Fibroblast of skin of right quadriceps (primary cell): ENCODE data around the gene LAPTM5.
"Not testable (repeated sequence)": the region's sequence is repeated elsewhere in the genome, so short reads cannot be mapped to it uniquely, and the experiment has no call there.

Source experiments
- DNase-seq: peaks from one replicate; pipeline ENCODE4 v3.0.0-alpha.2; 2013

Gene LAPTM5

GRCh38 chr1:30768830-30769718 is 11.5 kb upstream of the LAPTM5 start:
- no peak for DNase-seq

DNA sequence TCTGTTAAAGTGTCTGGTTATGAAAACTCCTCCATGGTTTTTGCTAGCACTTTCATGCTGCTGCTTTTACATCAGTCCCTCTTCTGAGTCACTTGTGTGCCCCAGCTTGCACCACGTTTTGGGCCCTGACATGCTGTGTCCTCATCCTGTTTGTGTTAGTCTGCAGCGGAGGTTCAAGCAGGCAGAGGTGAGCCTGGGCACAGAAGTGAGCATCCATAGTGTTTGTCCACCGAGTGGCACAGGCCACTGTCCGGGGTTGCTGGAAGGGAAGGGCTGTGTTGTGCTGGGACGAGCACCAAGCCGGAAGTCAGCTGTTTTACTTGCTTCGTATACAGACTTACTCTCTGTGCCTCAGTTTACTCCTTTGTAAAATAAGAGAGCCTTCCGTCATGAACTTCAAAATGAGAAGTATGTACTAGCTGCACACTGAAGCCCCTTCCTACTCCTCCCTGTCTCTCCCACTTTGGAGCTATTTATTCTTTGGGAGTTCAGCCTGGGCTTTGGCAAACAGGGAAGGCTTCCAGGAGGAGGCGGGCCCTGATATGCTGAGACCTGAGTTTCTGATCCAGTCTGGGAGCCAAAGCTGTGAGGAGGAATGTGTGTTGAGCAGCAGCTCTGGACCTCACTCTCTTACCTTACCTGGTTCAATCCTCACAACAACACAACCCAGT is 10.7 kb upstream of the LAPTM5 start:
- DNase-seq: no peak

- not testable (repeated sequence) for DNase-seq
These were observed 9.4 kb upstream of the LAPTM5 start for GRCh38 chr1:30766948-30767347.

GRCh38 chr1:30765556-30766434 is 8.2 kb upstream of the LAPTM5 start:
- no peak for DNase-seq

DNA sequence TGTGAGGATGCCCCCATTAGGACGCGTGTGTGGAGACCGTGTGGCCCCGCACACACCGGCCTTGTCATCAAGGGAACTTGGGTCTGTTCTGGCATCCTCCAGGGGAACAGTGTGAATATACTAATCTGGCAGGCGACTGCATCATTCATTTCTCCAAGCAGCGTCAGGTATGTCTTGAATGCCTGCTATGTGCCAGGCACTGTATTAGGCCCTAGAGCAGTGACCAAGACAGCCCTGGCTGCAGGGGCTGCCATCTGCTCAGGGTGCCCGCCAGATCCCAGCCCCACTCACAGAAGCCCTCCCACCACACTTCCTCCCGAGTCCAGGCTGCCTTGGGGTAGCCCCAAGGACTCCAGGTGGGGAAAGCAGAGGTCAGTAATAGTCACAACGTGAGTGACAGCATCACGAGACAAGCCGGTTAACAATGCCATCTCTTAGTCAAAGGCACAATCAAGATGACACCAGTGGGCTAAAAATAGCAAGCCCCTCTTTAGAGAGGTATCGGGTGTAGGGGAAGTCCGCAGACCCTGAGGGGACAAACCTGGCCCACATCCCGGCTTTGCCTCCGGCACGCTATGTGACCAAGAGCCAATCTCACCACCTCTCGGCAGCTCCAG is 7.5 kb upstream of the LAPTM5 start:
- no peak for DNase-seq

GRCh38 chr1:30764396-30764795 is 6.8 kb upstream of the LAPTM5 start:
- no peak for DNase-seq

DNA sequence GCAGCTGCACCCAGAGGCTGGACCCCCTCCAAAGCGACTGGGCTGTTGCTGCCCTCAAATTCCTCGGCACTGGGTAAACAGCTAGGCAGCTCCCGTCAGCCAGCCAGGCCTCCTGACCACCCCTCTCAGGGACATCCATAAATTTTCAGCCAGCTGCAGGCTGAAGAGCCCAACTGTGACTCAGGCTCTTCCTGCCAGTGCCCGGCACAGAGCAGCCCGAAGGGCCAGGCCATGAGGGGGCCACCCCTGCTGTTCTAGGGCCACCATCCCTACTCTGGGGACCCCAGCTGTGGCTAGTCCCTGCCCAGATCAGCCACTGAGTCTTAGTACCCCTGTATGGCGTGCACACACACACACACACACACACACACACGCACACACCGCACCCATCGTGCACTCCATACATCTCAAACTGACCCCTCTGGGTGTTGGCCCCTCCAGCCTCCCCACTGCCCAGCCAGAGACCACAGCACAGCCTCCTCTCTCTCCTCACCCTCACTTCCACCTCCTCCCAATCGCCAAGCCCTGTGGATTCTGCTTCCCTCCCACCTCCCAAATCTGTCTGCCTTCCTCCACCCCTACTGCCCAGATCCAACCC is 6.2 kb upstream of the LAPTM5 start:
- peak; percentile 24 for DNase-seq

DNA sequence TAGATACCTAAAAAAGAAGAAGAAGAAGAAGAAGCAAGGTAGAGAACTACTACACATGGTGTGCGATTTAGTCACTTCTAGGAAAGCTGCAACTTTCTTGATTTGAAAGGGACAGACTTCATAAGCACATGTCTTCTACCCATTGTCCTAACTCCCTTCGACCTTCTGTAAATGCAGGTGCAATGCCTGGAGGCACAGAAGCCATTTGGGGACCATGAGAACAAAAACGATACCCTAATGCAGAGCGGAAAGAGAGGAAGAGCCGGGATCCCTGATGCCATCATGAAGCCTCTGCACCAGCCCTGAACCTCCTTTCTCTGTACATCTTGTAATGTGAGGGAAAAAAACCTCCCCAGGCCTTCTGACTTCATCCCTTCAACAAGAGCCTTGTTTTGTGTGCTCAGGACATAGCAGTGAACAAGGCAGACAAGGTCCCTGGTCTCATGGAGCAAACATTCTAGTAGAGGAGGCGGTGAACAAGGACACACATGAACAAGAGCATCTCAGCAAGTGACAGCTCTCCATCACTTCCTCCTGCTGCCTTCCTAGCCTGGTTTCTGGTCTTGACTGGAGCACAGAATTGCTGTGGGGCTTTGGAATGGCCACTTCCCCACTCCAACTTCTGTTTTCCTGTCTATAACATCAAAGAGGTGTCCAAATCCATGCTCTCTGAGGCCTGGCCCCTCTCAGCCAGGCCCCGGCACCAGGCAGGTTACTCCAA is 5.5 kb upstream of the LAPTM5 start:
- no peak for DNase-seq

DNA sequence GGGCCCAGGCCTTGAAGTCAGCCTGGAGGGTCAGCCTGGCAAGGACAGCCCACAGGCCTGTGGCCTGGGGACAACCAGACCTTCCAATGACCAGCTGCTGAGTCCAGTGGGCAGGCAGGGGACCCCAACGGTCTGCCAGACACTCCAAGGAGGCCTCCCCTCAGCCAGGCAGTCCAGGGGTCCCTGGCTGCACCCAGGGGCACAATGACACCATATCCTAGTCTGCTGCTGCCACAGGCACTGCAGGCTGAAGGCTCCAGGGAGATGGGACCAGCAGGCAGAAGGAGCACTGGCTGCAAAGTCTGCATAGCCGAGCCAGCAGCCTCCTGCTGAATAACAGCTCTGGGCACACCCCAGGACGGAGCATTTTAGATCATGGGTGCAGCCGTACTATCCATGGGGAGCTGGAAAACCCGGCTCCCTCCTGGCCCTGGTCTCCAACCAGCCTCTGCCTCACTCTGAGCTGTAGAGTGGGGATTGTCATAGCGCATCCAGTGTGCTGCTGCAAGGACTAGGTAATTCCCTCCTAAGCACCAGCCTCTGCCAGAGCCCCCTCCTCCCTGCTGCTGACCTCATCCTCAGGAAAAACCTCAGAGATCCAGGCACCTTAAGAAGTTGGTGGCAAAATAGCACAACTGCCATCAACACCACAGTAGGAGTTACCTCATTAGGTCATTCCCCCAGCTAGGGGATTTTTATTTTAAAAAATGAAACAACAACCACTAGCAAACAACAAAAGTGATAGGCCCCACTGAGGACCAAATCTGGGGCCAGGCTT is 4.8 kb upstream of the LAPTM5 start:
- no peak for DNase-seq

- DNase-seq: no peak
These were observed 4.0 kb upstream of the LAPTM5 start for GRCh38 chr1:30761381-30762151.

DNA sequence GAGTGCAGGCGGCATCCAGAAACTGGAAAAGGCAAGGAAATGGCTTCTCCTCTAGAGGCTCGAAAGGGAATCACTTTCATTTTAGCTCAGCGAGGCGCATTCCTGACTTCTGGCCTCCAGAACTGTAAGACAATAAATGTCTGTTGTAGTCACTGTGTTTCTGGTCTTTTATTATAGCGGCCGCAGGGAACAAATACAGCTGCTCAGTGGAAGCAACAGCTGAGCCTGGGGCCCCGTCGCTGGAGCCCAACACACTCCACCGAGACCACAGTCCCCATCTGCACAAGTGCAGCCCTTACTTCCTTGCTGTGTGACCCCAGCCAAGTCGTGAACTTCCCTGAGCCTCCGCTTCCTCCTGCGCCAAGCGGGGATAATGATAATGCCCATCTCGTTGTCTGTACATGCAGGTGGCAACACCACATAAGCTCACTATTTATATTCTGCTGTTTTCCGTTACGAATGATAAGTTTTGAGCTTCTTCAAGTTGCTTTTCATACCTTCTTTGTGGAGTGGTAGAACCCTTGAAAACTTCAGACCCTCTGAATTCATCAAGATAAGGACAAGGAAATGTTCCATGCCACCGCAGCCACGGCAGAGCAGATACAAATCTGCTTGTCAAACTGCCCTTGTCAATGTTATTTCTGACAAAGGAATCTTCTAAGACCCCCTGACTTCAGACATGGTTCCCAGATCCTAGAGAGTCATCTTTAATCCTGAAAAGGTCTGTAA is 3.2 kb upstream of the LAPTM5 start:
- no peak for DNase-seq

DNA sequence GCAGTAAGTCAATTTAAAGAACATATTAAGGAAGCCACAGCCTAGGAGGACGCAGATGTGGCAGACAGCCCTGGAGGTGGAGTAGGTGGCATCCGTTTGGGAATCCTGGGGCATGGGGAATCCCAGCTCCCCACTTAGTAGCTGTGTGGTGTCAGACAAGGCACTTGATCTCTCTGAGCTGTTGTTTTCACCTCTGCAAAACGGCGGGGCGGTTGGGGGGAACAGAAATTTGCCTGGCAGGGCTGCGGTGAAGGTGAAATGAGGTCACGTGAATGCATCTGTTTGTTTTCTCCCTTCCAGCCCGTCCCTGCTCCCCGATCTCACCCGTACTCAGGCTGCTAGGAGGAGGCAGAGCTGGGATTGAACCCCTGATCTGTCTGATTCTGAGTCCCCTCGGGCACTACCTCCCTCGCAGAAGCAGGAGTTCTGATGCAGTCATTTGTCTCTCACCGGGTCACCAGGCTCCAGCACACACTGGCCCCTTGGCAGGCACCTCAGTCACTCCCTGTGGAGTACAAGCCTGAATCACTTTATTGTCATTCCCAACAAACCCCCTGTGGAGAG is 2.2 kb upstream of the LAPTM5 start:
- DNase-seq: no peak

- DNase-seq: peak; percentile 27
These were observed 1.3 kb upstream of the LAPTM5 start for GRCh38 chr1:30758785-30759380.

GRCh38 chr1:30758121-30758688 is 631 bp upstream of the LAPTM5 start:
- DNase-seq: no peak

- peak; percentile 90 for DNase-seq
These were observed 826 bp downstream of the LAPTM5 start for GRCh38 chr1:30756545-30757351.

GRCh38 chr1:30756206-30756544 is 1.4 kb downstream of the LAPTM5 start:
- DNase-seq: no peak

GRCh38 chr1:30755746-30756145 is 1.8 kb downstream of the LAPTM5 start:
- DNase-seq: no peak
